GM18511 (cell line): Measurements from ENCODE around the gene KMT2B.
"Not testable (repeated sequence)": the region's sequence is repeated elsewhere in the genome, so short reads cannot be mapped to it uniquely, and the experiment has no call there.

Experiments
- ATAC-seq: cut with Tn5 transposase; IDR thresholded peaks from one replicate; pipeline ENCODE4 v1.9.1; 2021; ENCODE audit warnings: mild to moderate bottlenecking, moderate library complexity; ENCODE audit not compliant: unreplicated experiment

KMT2B gene

DNA sequence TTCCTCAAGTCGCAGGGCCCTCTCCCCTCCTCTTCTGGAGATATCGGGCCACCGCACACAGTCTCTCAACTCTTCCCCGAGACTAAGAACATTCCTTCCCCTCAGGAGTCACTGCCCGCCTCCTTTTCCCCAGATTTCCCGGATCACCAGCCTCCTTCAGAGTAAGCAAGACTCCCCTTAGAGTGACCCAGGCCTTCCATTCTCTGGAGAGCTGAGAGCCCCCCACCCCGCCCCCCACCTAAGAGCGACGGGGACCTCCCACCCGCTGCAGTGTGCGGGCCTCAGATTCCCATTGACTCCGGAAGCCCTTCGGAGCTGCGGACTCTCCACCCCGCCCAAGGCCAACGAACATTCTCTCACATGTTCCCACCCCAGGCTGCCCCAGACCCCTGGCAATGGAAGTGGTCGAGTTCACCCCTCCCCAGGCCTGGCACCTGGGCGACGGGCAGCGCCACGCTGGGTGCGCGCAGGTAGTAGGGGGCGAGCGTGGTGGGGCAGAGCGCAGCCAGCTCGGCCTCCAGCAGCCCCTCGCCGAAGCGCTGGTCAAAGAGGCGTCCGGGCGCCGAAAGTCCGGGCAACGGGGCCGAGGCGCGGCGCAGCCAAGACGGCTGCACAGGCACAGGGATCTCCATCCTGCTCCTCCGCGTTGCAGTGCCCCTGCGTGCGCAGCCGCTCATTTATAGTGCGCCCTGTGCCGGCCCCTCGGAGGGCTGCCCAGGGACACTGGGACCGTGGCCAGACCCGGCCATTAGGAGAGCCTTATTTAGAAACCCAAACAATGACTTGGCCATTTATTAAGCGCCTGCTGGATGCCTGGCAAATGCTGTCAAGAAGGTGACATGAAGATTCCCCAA lies 38.8 kb downstream of the KMT2B start, which contains the start of gene HSPB6:
TSS of gene HSPB6 (minus strand) at position 653 of the 854 bp plus-strand sequence. CDS start at position 632, 21 bp downstream.
- no peak for ATAC-seq

DNA sequence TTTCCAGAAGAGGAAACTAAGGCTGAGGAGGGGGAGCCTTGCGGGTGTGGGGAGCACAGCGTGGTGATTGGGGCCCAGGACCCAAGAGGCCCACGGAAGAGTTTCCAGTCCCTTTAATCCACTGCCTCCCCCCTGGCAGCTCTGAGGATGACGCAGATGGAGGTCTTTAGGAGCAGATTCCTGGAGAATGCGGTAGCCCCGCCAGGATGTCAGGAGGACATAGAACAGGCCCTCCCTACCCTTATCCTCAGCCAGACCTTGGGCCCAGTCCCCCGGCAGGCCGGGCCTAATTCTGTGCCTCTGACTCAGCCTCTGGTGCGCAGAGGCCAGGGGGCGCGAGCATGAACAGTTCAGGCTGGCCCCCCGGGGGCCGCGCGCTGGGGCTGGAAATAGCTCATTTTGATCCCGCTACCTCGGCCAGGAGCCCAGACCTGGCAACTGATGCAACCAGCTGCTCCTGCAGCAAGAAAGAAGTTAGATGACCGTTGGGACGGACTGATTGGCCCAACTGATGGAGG lies 39.5 kb downstream of the KMT2B start:
- ATAC-seq, result peak; percentile 7

DNA sequence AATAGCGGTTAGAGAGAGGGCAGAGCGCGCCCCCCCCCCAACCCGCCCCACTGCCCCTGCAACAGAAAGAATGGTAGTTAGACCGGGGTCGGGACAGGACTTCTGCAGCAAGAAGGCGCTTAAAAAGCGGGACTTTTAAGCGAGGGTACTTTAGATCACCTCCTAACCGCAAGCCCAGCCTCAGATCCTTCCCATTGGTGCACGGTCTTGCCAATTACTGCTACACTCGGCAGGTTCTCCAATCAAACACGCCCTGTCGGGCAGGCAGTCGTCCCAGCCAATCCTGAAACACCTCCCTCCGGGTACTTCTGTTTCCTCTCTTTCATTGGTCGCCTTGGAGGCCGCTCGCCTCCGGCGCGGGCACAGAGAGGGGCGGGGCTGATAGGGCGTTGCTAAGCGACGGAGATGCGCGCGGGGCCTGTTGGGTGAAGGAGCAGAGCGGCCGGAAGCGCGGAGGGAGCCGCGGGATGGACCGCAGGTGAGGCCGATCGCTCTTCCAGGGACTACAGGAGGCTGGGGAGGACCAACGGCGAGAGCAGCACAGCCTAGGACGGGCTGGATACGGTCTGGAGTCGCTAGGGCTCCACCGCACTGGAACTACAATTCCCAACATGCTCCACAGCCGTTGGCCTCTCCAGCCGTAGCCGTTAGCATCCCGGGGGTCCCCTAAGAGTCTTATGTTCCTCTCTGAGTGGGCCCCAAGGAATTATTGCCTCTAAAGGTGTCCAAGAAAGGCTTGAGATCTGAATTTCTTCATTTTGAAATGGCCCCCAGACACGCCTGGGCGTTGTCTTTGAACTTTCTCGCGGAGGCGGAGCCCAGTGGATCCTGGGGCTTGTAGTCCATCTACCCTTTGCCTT lies 40.2 kb downstream of the KMT2B start, which contains the start of gene PROSER3:
TSS of gene PROSER3 (plus strand) at position 428 of the 860 bp plus-strand sequence. CDS start at position 468, 40 bp downstream.
- ATAC-seq, result peak; percentile 96

DNA sequence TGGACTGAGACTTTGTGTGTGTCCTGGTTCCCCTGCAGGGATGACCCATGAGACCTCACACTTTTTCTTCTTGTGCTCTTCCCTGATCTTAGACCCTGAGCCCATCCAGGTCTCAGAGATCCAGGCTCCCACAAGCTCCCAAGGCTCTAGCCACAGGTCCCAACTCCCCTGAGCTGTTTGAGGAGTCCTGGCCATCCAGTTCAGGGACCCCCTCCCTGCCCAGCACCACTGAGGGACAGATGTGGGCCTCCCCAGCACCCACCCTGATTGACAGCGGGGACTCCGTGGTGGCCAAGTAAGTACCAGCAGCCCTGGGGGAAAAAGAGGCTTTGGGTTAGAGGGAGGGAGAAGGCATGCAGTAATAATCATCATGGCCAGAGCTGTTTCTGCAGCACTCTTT lies 41.9 kb downstream of the KMT2B start:
- no peak for ATAC-seq

DNA sequence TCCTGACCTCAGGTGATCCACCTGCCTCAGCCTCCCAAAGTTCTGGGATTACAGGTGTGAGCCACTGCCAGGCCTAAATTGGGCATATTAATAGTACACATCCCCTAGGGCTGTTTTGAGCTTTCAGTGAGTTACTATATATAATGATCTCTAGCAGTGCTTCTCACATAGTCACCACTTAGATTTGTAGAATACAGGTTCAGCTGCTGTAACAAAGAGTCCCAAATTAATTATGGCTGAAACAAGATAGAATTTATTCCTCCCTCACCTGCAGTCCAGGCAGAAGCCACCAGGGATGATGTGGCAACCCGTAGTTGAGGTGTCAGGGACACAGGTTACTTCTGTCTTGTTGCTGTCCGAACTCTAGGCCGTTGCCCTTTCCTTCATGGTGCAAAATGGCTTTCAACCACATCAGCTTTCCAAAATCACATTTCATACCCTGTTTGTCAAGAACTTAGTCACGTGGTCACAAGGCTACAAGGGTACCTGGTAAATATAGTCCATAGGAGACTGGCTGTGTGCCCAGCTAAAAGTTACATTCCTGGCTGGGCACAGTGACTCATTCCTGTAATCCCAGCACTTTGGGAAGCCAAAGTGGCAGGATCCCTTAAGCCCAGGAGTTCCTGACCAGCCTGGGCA lies 43.0 kb downstream of the KMT2B start:
- no peak for ATAC-seq

DNA sequence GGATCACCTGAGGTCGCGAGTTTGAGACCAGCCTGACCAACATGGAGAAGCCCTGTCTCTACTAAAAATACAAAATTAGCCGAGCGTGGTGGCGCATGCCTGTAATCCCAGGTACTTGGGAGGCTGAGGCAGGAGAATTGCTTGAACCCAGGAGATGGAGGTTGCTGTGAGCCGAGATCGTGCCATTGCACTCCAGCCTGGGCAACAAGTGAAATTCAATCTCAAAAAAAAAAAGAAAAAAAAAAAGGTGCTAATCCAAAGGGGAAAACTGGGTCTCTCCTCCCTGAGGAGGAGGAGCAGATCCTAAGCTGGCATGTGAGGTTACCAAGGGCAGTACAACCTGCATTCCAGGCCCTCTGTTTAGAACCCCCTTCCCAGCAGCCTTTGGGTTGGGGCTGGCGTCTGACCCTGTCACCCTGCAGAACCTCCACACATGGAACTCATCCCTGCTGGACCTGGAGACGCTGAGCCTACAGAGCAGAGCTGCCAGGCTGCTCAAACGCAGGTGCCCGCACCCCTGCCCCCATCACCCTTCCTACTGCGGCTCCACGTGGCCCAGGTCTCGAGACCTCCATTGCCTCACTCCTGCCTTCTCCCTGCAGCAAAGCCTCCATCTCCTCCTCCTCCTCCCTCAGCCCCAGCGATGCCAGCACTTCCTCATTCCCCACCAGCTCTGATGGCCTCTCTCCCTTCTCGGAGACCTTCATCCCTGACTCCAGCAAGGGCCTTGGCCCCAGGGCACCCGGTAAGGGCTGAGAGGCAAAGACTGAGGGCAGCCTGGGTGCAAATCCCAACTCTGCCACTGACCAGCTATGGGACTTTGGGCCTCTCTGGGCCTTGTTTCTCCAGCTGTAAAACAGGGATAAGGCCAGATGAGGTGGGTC lies 46.9 kb downstream of the KMT2B start:
- ATAC-seq, result no peak

DNA sequence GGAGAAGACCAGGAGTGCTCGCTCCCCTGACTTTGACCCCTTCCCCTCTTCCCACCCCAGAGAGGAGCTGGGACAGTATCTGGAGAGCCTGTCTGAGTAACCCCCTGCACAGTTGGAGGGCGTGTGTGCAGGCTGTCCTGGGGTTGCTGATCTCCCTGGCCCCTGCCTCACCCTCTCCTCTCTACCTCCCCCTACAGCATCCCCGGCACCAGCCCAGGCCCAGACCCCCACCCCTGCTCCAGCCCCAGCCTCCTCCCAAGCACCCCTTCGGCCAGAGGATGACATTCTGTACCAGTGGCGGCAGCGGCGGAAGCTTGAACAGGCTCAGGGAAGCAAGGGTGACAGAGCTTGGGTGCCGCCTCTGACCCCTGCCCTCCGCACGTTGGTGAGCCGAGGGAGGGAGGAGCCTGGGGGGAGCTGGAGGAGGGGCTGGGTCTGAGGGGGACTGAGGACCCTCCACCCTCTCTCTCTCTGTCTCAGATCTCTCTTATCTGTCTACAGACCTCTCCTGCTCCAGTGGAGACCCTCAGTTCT lies 48.8 kb downstream of the KMT2B start:
- ATAC-seq, result no peak

DNA sequence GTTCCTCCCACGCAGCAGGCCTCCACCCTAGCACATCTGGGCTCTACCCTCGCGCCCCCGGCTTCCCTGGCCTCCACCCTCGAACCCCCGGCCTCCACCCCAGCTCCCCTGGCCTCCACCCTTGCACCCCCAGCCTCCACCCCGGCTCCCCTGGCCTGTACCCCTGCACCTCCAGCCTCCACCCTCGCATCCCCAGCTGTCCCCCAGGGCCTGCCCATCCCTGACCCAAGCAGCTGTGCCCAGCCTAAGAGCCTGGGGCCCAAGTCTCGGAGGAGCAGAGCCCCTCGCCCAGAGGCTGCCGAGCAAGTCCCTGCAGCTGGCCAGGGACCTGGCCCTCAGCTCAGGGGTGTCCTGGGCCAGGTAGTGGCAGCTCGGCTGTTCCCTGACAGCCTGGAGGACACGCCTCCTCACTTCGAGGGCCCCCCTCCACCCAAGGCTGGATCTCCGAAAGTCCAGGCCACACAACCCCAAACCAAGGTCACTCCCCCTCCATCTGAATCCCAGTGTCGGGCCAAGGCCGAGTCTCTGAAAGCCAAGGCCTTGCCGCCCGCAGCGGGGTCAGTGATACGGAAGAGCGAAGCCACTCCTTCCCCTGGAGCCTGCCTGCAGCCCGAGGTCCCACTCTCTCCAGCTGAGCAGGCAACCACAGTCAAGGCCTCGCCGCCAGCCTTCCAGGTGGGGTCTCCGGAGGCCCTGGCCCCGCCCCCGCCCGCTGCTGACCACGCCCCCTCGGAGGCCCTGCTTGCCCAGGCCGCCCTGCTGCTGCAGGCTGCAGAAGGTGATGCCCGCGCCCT lies 49.7 kb downstream of the KMT2B start:
- no peak for ATAC-seq

DNA sequence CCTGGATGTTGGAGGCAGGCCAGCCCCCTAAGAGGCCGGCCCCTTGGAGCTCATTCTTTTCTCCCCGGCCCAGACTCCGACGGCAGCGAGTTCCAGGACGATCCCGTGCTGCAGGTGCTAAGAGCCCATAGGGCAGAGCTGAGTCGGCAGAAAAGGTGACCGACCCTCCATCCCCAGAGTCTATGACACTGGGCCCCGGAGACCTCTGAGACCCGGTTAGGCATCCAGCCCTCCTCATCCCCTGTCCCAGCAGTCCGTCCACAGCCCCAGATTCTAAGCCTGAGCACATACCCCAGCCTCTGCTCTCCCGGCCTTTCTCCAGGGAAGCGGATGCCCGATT lies 50.2 kb downstream of the KMT2B start:
- ATAC-seq, result no peak

DNA sequence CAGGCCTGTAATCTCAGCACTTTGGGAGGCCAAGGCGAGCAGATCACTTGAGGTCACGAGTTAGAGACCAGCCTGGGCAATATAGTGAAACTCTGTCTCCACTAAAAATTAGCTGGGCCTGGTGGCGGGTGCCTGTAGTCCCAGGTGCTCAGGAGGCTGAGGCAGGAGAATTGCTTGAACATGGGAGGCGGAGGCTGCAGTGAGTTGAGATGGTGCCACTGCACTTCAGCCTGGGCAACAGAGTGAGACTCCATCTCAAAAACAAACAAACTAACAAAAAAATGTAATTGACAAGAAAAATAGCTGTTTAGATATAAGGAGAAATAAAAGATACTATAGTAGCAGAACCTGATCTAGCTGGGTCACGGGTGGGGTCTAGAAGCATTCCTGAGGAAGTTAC lies 54.6 kb downstream of the KMT2B start:
- not testable (repeated sequence) for ATAC-seq

DNA sequence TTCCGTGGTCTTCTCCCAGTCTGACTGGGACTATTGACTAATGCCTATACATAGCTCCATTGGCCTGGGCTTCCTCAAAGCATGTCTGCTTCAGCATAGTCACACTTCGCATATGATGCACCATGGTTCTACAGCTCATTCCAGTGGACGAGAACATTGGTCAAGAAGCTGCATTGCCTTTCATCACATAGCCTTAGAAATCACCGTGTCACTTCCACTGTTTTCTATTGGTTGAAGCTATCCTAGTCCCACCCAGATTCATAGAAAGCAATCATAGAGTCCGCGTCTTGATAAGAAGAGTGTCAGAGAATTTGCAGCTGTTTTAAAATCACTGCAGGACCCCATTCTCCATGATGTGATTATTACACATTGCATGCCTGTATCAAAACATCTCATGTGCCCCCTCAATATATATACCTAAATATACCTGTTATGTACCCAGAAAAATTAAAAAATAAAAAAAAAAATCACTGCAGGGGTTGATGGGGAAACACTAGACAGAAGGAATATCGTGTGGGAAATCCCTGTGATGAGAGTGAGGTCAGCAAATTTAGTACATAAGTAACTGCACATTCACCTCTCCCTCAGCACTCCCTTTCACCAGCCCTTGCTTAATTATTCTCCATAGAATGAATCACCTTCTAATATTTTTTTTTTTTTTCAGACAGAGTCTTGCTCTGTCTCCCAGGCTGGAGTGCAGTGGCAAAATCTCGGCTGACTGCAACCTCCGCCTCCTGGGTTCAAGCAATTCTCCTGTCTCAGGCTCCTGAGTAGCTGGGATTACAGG lies 55.4 kb downstream of the KMT2B start:
- no peak for ATAC-seq

DNA sequence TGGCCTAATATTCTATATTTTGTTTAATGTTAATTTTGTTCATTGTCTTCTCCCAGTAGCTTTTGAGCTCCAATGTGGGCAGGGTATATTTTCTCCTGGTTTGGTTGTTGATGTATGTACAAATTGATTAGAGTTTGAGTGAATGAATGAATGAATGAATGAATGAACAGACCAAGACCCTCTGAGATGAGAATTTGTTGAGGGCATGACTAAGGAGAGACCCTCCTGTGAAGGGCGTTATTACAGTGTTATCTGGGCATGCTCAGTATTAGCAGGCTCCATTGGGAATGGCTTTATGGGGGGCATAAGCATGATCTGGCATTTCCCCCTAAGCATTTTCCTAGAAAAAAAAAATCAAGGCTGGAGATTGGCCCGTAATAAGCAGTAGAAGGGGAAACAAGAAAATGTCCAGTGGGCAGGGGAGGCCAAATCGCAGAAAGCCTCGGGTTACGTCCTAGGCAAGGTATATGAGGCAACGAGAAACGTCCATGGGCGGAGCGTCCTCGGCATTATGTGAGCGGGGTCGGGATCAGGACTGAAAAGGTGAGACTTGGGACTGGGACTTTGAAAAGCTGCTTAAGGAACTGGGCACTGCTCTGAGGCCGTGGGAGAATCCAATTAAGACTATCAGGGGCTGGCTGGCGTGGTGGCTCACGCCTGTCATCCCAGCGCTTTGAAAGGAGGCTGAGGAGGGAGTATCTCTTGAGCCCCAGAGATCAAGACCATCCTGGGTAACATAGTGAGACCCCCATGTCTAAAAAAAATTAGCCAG lies 56.7 kb downstream of the KMT2B start:
- no peak for ATAC-seq

DNA sequence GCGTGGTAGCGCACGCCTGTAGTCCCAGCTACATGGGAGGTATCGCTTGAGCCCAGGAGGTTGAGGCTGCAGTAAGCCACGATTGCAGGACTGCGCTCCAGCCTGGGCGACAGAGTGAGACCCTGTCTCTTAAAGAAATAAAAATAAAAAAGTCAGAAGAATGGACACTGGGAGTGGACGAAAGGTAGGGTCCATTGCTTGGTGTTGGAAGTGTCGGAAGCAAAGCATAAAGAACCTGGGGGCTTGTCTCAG lies 57.2 kb downstream of the KMT2B start:
- ATAC-seq, result no peak

DNA sequence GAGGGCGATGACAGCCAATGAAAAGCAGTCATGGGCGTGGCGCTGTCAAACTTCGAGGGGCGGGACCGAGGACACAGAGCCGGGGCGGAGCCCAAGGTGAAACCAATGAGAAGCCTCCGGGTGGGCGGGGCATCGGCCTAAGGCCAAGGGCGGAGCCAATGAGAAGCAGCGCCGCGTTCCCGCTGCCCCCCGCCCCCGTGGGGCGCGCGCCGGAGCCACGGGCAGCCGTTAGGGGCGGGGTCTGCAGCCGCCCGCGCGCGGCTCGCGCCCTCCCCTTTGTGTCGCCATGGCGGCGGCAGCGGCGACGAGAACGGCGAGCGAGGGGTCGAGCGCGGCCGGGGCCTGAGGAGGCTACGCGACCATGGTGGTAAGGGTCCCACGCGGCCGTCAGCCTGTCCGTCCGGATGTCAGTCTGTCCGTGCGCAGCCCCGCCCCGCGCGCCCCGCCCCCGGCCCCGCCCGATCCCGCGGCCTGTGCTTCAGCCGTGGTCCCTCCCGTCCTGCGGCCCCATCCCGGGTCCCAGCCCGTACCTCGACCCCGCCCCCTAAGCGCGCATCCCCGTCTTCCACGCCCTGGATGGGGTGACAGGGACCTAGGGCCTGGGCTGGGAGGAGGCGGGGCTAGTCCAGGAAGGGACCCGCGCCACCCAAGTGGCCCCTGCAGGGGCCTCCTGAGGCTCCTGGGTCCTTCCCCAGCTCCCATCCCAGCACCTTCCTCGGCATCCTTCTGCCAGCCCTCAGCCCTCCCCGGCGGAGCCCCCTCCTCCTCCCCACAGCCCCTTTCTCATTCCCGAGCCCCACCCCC lies 57.7 kb downstream of the KMT2B start, which contains the start of gene ARHGAP33:
TSS of gene ARHGAP33 (plus strand) at position 267 of the 804 bp plus-strand sequence. CDS start at position 362, 95 bp downstream.
- peak; percentile 96 for ATAC-seq

DNA sequence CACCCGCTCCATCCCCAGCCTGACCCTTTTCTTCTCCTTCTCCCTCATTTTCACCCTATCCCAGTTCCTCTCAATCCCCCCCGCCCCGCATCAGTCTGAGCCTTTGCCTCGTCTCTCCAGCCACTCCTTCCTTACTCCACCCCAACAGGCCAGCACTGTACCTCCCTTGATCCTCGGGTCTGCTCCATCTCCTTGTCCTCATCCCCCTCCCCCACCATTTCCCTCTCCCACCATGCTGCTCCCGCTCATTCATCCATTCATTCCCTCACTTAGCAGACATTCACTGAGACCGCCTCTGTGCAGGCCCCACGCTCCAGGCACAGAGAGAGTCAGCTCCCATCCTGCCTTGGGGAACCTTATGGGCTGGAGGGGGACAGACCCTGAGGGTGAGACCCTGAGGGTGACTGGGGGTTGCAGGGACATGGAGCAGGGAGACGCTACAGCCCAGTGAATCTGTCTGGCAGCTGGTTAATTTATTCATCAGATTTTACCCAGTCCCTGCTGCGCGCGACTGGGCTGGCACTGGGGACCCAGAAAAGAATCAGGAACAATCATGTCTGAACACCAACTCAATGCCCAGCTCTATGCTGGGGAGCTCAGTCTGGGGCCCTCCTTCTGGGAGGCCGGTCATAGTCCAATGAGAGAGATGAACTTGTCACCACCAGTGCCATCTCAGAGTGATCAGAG lies 58.4 kb downstream of the KMT2B start:
- ATAC-seq, result no peak
